GM12878 (cell line): ENCODE data around the gene NFKBIB. TPM values are rescaled to one million over a fixed set of nuclear protein-coding genes. Genes with fewer than 3 reads are reported as not detected.

Experiments used
- ATAC-seq: fragments of 200-7000 bp; cut with Tn5 transposase; 3 replicates; pipeline ENCODE4 v1.9.1; 2020; ENCODE audit warnings: mild to moderate bottlenecking, moderate library complexity
- BruUV-seq: library from RNA; stranded (reverse); fragments of 400-500 nt; replicated peaks from 2 replicates; lab custom pipeline; 2021; lab: Mats Ljungman, UMichigan
- CTCF ChIA-PET: fragments of 300-600 bp; sonication (Branson Sonifier 250); formaldehyde crosslinking; extraction: SDS; loops from one replicate; lab custom pipeline; 2021; ENCODE audit warnings: inconsistent platforms; lab: Yijun Ruan, JAX
- POLR2A ChIA-PET: fragments of 350-600 bp; formaldehyde crosslinking; extraction: SDS; loops from one replicate; lab custom pipeline; 2021; ENCODE audit warnings: inconsistent platforms; lab: Charles Lee
- RAD21 ChIA-PET: fragments of 300-600 bp; sonication (Branson Sonifier 250); formaldehyde crosslinking; loops from one replicate; lab custom pipeline; 2023; ENCODE audit warnings: antibody characterized with exemption; ENCODE audit not compliant: unreplicated experiment; lab: Charles Lee
- SMC1A ChIA-PET: fragments of 300-600 bp; sonication (Branson Sonifier 250); formaldehyde crosslinking; loops from one replicate; lab custom pipeline; 2023; ENCODE audit not compliant: unreplicated experiment, uncharacterized antibody; lab: Charles Lee
- DNase-seq: peaks from one replicate; pipeline ENCODE4 v3.0.0-alpha.2; 2011; ENCODE audit warnings: low read depth, low spot score
- FAIRE-seq: peaks from 3 replicates; lab custom pipeline; 2011; peaks lifted over from hg19 to GRCh38; lab: Jason Lieb, UNC
- H2AFZ ChIP-seq: 2 replicates; pipeline ENCODE4 v1.6.0; 2011; ENCODE audit warnings: low read depth, low read length, control low read depth; ENCODE audit not compliant: control insufficient read depth
- H3K27ac ChIP-seq: 2 replicates; pipeline ENCODE4 v1.5.1; 2011; ENCODE audit warnings: control low read depth; ENCODE audit not compliant: control insufficient read depth, insufficient read depth
- H3K27me3 ChIP-seq, 2 experiments: replicated peaks in 1 of 2; 2 replicates each; pipeline versions ENCODE4 v1.6.0 to v1.6.1; 2011; ENCODE audit warnings: low read length in 1 of 2; ENCODE audit not compliant: control insufficient read depth in 2 of 2, insufficient read depth in 2 of 2
- H3K36me3 ChIP-seq, 2 experiments: 2 replicates each; pipeline ENCODE4 v1.5.1; 2011; ENCODE audit warnings: low read length in 1 of 2; ENCODE audit not compliant: control insufficient read depth in 2 of 2, insufficient read depth in 2 of 2
- H3K4me1 ChIP-seq: 2 replicates; pipeline ENCODE4 v1.6.1; 2011; ENCODE audit warnings: mild to moderate bottlenecking, low read length, moderate library complexity, mixed read lengths; ENCODE audit not compliant: control insufficient read depth, insufficient read depth
- H3K4me2 ChIP-seq: 2 replicates; pipeline ENCODE4 v1.6.0; 2011; ENCODE audit warnings: control low read depth; ENCODE audit not compliant: control insufficient read depth, insufficient read depth
- H3K4me3 ChIP-seq: fragments of 200-600 bp; sonication (generic); 2 replicates; pipeline ENCODE4 v1.5.1; 2016
- H3K79me2 ChIP-seq: 2 replicates; pipeline ENCODE4 v1.6.0; 2011; ENCODE audit warnings: low read length; ENCODE audit not compliant: control insufficient read depth, insufficient read depth
- H3K9ac ChIP-seq: 2 replicates; pipeline ENCODE4 v1.8.0; 2011; ENCODE audit warnings: low read length, control low read depth, mixed read lengths; ENCODE audit not compliant: control insufficient read depth, insufficient read depth
- H3K9me3 ChIP-seq: replicated peaks from 3 replicates; pipeline ENCODE4 v1.5.1; 2011; ENCODE audit warnings: mild to moderate bottlenecking, low read length; ENCODE audit not compliant: control insufficient read depth, insufficient read depth
- H4K20me1 ChIP-seq: 2 replicates; pipeline ENCODE4 v1.6.0; 2011; ENCODE audit not compliant: control insufficient read depth, insufficient read depth
- BCL11A ChIP-seq: IDR thresholded peaks from 2 replicates; pipeline ENCODE4 v1.6.1; 2011; ENCODE audit warnings: low read depth, low read length
- CBX3 ChIP-seq: fragments of 200-600 bp; sonication (generic); IDR thresholded peaks from 2 replicates; pipeline ENCODE4 v1.6.1; 2016; ENCODE audit warnings: low read depth, borderline replicate concordance
- EED ChIP-seq: sonication (generic); IDR thresholded peaks from 2 replicates; pipeline ENCODE4 v1.6.1; 2016; ENCODE audit warnings: antibody characterized with exemption, low read depth
- FOXM1 ChIP-seq: IDR thresholded peaks from 2 replicates; pipeline ENCODE4 v1.6.1; 2012; ENCODE audit warnings: low read depth, mild to moderate bottlenecking, inconsistent platforms, low read length, moderate library complexity
- MAX ChIP-seq: IDR thresholded peaks from 2 replicates; pipeline ENCODE4 v1.6.1; 2012; ENCODE audit warnings: low read depth, low read length, improper control_type of control experiment
- MTA3 ChIP-seq: IDR thresholded peaks from 2 replicates; pipeline ENCODE4 v1.6.1; 2012; ENCODE audit warnings: low read length, inconsistent platforms, borderline replicate concordance
- MYB ChIP-seq: fragments of 150-350 bp; IDR thresholded peaks from 2 replicates; pipeline ENCODE4 v1.6.1; 2014; ENCODE audit warnings: mild to moderate bottlenecking, low read depth, low read length, borderline replicate concordance
- POLR2AphosphoS2 ChIP-seq: IDR thresholded peaks from 2 replicates; pipeline ENCODE4 v1.6.1; 2011; ENCODE audit warnings: low read depth, mild to moderate bottlenecking, low read length, improper control_type of control experiment, moderate library complexity
- POU2F2 ChIP-seq: IDR thresholded peaks from 3 replicates; pipeline ENCODE4 v1.6.1; 2011; ENCODE audit warnings: low read depth, mild to moderate bottlenecking, low read length, borderline replicate concordance
- RBBP5 ChIP-seq: fragments of 200-600 bp; sonication (generic); conservative IDR thresholded peaks from 2 replicates; pipeline ENCODE4 v1.6.1; 2016
- RFX5 ChIP-seq: IDR thresholded peaks from 2 replicates; pipeline ENCODE4 v1.6.1; 2011; ENCODE audit warnings: low read depth, low read length, improper control_type of control experiment
- SMARCA5 ChIP-seq: fragments of 450-650 bp; IDR thresholded peaks from 2 replicates; pipeline ENCODE4 v1.6.1; 2017; ENCODE audit warnings: mild to moderate bottlenecking
- SREBF1 ChIP-seq: IDR thresholded peaks from 2 replicates; pipeline ENCODE4 v1.6.1; 2012; ENCODE audit warnings: mild to moderate bottlenecking, low read length
- SREBF2 ChIP-seq: IDR thresholded peaks from 2 replicates; pipeline ENCODE4 v1.6.1; 2012; ENCODE audit warnings: mild to moderate bottlenecking, low read length
- TARDBP ChIP-seq: IDR thresholded peaks from 2 replicates; pipeline ENCODE4 v1.6.1; 2016; ENCODE audit warnings: borderline replicate concordance
- YY1 ChIP-seq: IDR thresholded peaks from 2 replicates; pipeline ENCODE4 v1.6.1; 2011; ENCODE audit warnings: low read depth, mild to moderate bottlenecking, low read length
- ZNF24 ChIP-seq: fragments of 450-650 bp; IDR thresholded peaks from 2 replicates; pipeline ENCODE4 v1.6.1; 2017; ENCODE audit warnings: antibody characterized with exemption, mild to moderate bottlenecking
- WGBS: methylation state at CpG from one replicate; pipeline ENCODE4 v1.1.6; 2016; ENCODE audit warnings: low lambda C conversion rate; ENCODE audit not compliant: insufficient replicate concordance, insufficient coverage; ENCODE audit errors: missing lambda C conversion rate; 5-methylcytosine and 5-hydroxymethylcytosine counted together
- in situ Hi-C: fragments of 300-500 bp; cut with MboI; formaldehyde crosslinking; loops from 9 replicates; pipeline ENCODE4 v1.14.3; 2018; ENCODE audit warnings: mixed read lengths
- intact Hi-C: fragments of 100-400 bp; cut with micrococcal nuclease; formaldehyde crosslinking; loops from one replicate; pipeline ENCODE4 v1.14.2; 2022; ENCODE audit not compliant: unreplicated experiment
- polyA plus RNA-seq, 11 experiments: library from polyadenylated mRNA; depleted of rRNA in 4 of 11; unstranded in 6 of 11; stranded (reverse) in 5 of 11; fragments of >200 nt; fragmentation: Nextera tagmentation in 4 of 11; fragmentation: Illumina TruSeq in 1 of 11; extraction: Ambion mirVana in 4 of 11; extraction: Trizol in 1 of 11; gene quantifications; 1 replicate in 1 of 11; 2 replicates in 10 of 11; pipeline versions ENCODE4 v1.2.1 to v1.2.3, GENCODE V29; 2011 to 2016; ENCODE audit warnings: inconsistent platforms in 2 of 11, missing spikeins in 2 of 11, low read depth in 1 of 11
- total RNA-seq, 4 experiments: library from RNA; depleted of rRNA in 3 of 4; stranded (reverse); fragments of >200 nt in 3 of 4; fragmentation: Illumina TruSeq in 1 of 4; extraction: Trizol in 1 of 4; gene quantifications; 2 replicates each; pipeline versions ENCODE4 v1.2.1 to v1.2.3, GENCODE V29; 2013 to 2021
- TF ChIP-seq, protein P1 (sequence below): IDR thresholded peaks from 2 replicates; pipeline ENCODE4 v1.6.1; 2011; ENCODE audit warnings: mild to moderate bottlenecking, low read depth, low read length, moderate library complexity; ENCODE audit not compliant: insufficient replicate concordance
- TF ChIP-seq, protein P2 (sequence below): fragments of 450-650 bp; IDR thresholded peaks from 2 replicates; pipeline ENCODE4 v1.6.1; 2016; ENCODE audit warnings: mild to moderate bottlenecking

NFKBIB gene
- total and polyA plus RNA-seq, 10 of the 15 experiments (the other 5 are each of a cell fraction or from before 2014, with no cell fraction given): 1.2 to 60.9 (median 31.0) TPM

DNA sequence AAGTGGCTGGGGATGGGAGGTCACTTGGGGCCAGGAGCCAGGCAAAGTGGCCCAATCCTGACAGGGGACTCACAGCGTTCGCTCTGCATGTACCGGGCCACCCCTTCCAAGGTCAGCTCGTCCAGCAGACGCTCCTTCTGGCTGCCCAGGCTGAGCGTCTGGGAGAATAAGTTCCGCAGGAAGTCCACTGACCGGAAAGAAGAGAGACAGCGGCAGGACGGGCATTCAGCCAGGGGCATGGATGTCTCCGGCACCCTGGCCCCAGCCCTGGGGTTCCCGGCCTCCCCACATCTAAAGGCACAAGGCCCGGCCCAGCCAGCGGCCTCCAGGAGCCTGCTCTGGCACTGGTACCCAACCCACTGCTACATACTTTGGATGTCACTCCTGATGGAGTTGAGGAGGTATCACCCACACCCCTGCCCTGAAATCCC is 6.4 kb upstream of the NFKBIB start:
- no peak for ATAC-seq
- Histone ChIP-seq H3K4me3 (no peak overlapping the region), H3K27me3 (no peaks in the 10 kb centered on the region)
- no TSS peak for BruUV-seq
- TF ChIP-seq TARDBP (no peak), EED (no peak), ZNF24 (no peak), CBX3 (no peak), RFX5 (no peak), RBBP5 (no peak), SREBF1 (no peak), POLR2AphosphoS2 (no peak), SREBF2 (no peak), SMARCA5 (no peak), MYB (no peak), POU2F2 (no peak), BCL11A (no peak), FOXM1 (no peak), MAX (no peak), MTA3 (no peak), YY1 (no peak)
- TF ChIP-seq, protein P1, sequence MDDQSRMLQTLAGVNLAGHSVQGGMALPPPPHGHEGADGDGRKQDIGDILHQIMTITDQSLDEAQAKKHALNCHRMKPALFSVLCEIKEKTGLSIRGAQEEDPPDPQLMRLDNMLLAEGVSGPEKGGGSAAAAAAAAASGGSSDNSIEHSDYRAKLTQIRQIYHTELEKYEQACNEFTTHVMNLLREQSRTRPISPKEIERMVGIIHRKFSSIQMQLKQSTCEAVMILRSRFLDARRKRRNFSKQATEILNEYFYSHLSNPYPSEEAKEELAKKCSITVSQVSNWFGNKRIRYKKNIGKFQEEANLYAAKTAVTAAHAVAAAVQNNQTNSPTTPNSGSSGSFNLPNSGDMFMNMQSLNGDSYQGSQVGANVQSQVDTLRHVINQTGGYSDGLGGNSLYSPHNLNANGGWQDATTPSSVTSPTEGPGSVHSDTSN: no peak
- TF ChIP-seq, protein P2, sequence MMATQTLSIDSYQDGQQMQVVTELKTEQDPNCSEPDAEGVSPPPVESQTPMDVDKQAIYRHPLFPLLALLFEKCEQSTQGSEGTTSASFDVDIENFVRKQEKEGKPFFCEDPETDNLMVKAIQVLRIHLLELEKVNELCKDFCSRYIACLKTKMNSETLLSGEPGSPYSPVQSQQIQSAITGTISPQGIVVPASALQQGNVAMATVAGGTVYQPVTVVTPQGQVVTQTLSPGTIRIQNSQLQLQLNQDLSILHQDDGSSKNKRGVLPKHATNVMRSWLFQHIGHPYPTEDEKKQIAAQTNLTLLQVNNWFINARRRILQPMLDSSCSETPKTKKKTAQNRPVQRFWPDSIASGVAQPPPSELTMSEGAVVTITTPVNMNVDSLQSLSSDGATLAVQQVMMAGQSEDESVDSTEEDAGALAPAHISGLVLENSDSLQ: no peak
- TF ChIP-seq, all 136 proteins: peak for 0
- H3K36me3 ChIP-seq: no peaks in the 10 kb centered on the region; a peak in 1 of 4 replicates
- H2AFZ ChIP-seq: no peak overlapping the region
- DNase-seq (no peak), FAIRE-seq (no peak)
- RAD21 ChIA-PET: no interaction called here
- H3K79me2 ChIP-seq: no peaks in the 10 kb centered on the region
- no peaks in the 10 kb centered on the region for H4K20me1 ChIP-seq
- SMC1A ChIA-PET: no interaction called here
- POLR2A ChIA-PET: no interaction called here
- no peak overlapping the region for H3K4me2 ChIP-seq
- H3K9me3 ChIP-seq: no peaks in the 10 kb centered on the region
- in situ Hi-C loops (no loop called here), intact Hi-C loops (no loop called here)
- H3K4me1 ChIP-seq: peaks cover 3% of the 10 kb centered on the region
- CTCF ChIA-PET: interaction anchor here (0.9 kb wide), 1 partner anchor 1530 kb away, joined by 3 read pairs; no protein-coding TSS in a partner anchor
- H3K9ac ChIP-seq: no peak overlapping the region
- H3K27ac ChIP-seq: no peak overlapping the region
- WGBS: 90% methylated on average over 14 of the region's 14 CpGs
